ENCODE measurements around the gene PIP5KL1.

GRCh38 chr9:127872369-127873222 is 58.0 kb downstream of the PIP5KL1 start:
- TF ChIP-seq POLR2A (IDR thresholded peaks at IDR 0.05) (no peak), CTCF (IDR thresholded peaks at IDR 0.05) (no peak), POLR2AphosphoS5 (IDR thresholded peaks at IDR 0.05) (no peak), EP300 (IDR thresholded peaks at IDR 0.05; ENCODE audit: low read depth) (no peak)
